ENCODE results near the gene GNMT.

DNA sequence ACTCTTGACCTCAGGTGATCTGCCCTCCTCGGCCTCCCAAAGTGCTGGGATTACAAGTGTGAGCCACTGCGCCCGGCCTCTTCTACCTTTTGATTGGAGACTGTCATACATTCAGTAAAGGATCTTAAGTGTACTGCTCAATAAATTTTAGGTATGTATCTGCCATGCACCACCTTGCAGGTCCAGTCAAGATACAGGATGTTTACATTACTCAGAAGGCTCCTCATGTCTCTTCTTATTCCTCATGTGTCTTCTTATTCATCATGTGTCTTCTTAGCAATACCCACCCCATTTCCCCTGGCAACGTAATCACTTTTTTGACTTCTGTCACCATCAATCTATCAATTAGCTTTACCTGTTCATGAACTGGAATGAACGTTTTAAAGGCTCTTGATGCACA lies 45.3 kb downstream of the GNMT start:
- TF ChIP-seq, protein P1, sequence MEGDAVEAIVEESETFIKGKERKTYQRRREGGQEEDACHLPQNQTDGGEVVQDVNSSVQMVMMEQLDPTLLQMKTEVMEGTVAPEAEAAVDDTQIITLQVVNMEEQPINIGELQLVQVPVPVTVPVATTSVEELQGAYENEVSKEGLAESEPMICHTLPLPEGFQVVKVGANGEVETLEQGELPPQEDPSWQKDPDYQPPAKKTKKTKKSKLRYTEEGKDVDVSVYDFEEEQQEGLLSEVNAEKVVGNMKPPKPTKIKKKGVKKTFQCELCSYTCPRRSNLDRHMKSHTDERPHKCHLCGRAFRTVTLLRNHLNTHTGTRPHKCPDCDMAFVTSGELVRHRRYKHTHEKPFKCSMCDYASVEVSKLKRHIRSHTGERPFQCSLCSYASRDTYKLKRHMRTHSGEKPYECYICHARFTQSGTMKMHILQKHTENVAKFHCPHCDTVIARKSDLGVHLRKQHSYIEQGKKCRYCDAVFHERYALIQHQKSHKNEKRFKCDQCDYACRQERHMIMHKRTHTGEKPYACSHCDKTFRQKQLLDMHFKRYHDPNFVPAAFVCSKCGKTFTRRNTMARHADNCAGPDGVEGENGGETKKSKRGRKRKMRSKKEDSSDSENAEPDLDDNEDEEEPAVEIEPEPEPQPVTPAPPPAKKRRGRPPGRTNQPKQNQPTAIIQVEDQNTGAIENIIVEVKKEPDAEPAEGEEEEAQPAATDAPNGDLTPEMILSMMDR (IDR thresholded peaks at IDR 0.05), result no peak
- TF ChIP-seq POLR2A (IDR thresholded peaks at IDR 0.05), result no peak

All from lower leg skin (tissue), 3 donors.